HG02759 (cell line): ENCODE measurements around the gene DDX4.
"Not testable (repeated sequence)": the region's sequence is repeated elsewhere in the genome, so short reads cannot be mapped to it uniquely, and the experiment has no call there.

Experiments
- ATAC-seq: cut with Tn5 transposase; IDR thresholded peaks from one replicate; pipeline ENCODE4 v1.9.1; 2021; ENCODE audit warnings: mild to moderate bottlenecking, moderate library complexity; ENCODE audit not compliant: unreplicated experiment

DDX4 gene

GRCh38 chr5:55720188-55720703, 17.6 kb upstream of the DDX4 start:
- ATAC-seq, result no peak

GRCh38 chr5:55724281-55724680, 13.6 kb upstream of the DDX4 start:
- no peak for ATAC-seq

- no peak for ATAC-seq
Measured at GRCh38 chr5:55731848-55732247, 6.0 kb upstream of the DDX4 start.

- no peak for ATAC-seq
Measured at GRCh38 chr5:55732585-55732984, 5.3 kb upstream of the DDX4 start.

- no peak for ATAC-seq
Measured at GRCh38 chr5:55734658-55735057, 3.2 kb upstream of the DDX4 start.

GRCh38 chr5:55742778-55743177, 4.9 kb downstream of the DDX4 start:
- no peak for ATAC-seq

- no peak for ATAC-seq
Measured at GRCh38 chr5:55747778-55748318, 10.0 kb downstream of the DDX4 start.

- no peak for ATAC-seq
Measured at GRCh38 chr5:55749387-55749786, 11.5 kb downstream of the DDX4 start.

- ATAC-seq, result no peak
Measured at GRCh38 chr5:55750063-55750462, 12.2 kb downstream of the DDX4 start.

GRCh38 chr5:55750499-55750898, 12.6 kb downstream of the DDX4 start:
- no peak for ATAC-seq

GRCh38 chr5:55758231-55758630, 20.4 kb downstream of the DDX4 start:
- ATAC-seq, result no peak

- ATAC-seq, result no peak
Measured at GRCh38 chr5:55758714-55759113, 20.9 kb downstream of the DDX4 start.

GRCh38 chr5:55761721-55762120, 23.9 kb downstream of the DDX4 start:
- peak; percentile 39 for ATAC-seq

- ATAC-seq, result peak; percentile 55
Measured at GRCh38 chr5:55763746-55764420, 26.0 kb downstream of the DDX4 start.

- no peak for ATAC-seq
Measured at GRCh38 chr5:55768279-55768678, 30.4 kb downstream of the DDX4 start.

- peak; percentile 78 for ATAC-seq
Measured at GRCh38 chr5:55771175-55771655, 33.4 kb downstream of the DDX4 start.

GRCh38 chr5:55773057-55773456, 35.2 kb downstream of the DDX4 start:
- no peak for ATAC-seq

GRCh38 chr5:55777332-55777731, 39.5 kb downstream of the DDX4 start:
- no peak for ATAC-seq

GRCh38 chr5:55800924-55801323, 63.1 kb downstream of the DDX4 start:
- ATAC-seq, result no peak

- not testable (repeated sequence) for ATAC-seq
Measured at GRCh38 chr5:55808814-55809213, 71.0 kb downstream of the DDX4 start.

- ATAC-seq, result not testable (repeated sequence)
Measured at GRCh38 chr5:55815939-55816338, 78.1 kb downstream of the DDX4 start.

GRCh38 chr5:55816342-55816741, 78.5 kb downstream of the DDX4 start:
- ATAC-seq, result no peak

- ATAC-seq, result no peak
Measured at GRCh38 chr5:55817030-55817429, 79.2 kb downstream of the DDX4 start.
